ENCODE data around the gene SUV39H1. TPM values are rescaled to one million over a fixed set of nuclear protein-coding genes. Genes with fewer than 3 reads are reported as not detected.

The SUV39H1 gene
- total RNA-seq, 1 donor from 2014 or later = 2.2 TPM

DNA sequence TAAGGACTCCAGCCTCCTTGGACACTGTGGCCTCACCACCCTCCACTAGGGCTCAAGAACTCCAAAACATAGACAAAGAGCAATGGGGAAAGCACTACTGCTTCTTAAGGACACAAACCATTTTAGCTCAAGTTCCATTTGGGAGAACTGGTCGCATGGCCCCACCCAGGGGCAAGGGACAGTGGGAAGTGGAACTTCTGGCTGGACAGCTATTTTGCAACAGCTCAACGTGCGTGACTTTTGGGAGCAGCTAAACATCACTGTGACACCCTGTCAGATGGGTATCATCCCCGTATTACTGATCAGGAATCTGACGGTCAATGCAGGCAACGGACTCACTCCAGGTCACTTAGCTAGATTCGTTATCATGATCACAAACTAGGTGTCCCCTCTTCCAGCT lies 56.0 kb downstream of the SUV39H1 start:
- H3K4me3 ChIP-seq = no peak overlapping the region
- H3K27me3 ChIP-seq = no peaks in the 10 kb centered on the region
- intact Hi-C loops (cut with DNase I) = no loop called here
- H3K27ac ChIP-seq = no peak overlapping the region
- H3K4me1 ChIP-seq = no peaks in the 10 kb centered on the region
- TF ChIP-seq, protein P1, sequence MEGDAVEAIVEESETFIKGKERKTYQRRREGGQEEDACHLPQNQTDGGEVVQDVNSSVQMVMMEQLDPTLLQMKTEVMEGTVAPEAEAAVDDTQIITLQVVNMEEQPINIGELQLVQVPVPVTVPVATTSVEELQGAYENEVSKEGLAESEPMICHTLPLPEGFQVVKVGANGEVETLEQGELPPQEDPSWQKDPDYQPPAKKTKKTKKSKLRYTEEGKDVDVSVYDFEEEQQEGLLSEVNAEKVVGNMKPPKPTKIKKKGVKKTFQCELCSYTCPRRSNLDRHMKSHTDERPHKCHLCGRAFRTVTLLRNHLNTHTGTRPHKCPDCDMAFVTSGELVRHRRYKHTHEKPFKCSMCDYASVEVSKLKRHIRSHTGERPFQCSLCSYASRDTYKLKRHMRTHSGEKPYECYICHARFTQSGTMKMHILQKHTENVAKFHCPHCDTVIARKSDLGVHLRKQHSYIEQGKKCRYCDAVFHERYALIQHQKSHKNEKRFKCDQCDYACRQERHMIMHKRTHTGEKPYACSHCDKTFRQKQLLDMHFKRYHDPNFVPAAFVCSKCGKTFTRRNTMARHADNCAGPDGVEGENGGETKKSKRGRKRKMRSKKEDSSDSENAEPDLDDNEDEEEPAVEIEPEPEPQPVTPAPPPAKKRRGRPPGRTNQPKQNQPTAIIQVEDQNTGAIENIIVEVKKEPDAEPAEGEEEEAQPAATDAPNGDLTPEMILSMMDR (IDR thresholded peaks at IDR 0.05) = no peak
- TF ChIP-seq POLR2A (IDR thresholded peaks at IDR 0.05) (no peak), POLR2AphosphoS5 (IDR thresholded peaks at IDR 0.05; ENCODE audit: insufficient read depth in 1 of 2, low read depth in 1 of 2) (no peak)
- DNase-seq (ENCODE audit: extremely low spot score in 2 of 2) = no peak
- H3K9me3 ChIP-seq = no peaks in the 10 kb centered on the region
- no peaks in the 10 kb centered on the region for H3K36me3 ChIP-seq

DNA sequence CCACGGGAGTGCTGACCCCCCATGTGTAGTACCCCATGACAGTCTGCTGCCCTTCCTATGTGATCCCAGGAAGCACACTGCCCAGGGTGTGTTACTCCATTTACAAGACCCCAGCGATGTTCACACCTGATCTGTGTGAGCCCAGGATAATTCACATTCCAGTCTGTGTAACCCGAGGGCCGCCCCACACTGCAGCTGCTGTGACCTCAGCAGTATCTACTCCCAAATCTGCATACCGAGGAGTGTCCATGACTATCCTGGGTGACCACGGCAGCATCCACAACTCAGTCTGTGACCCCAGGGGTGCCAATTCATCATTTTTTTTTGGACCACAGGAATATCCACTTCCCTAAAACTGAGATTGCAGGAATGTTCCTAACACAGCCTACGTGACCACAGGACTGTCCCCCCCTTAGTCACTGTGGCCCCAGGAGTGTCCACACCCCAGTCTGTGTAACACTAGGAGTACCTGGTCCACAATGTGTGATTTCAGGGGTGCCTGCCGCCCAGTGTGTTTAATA lies 57.2 kb downstream of the SUV39H1 start:
- no peaks in the 10 kb centered on the region for H3K9me3 ChIP-seq

DNA sequence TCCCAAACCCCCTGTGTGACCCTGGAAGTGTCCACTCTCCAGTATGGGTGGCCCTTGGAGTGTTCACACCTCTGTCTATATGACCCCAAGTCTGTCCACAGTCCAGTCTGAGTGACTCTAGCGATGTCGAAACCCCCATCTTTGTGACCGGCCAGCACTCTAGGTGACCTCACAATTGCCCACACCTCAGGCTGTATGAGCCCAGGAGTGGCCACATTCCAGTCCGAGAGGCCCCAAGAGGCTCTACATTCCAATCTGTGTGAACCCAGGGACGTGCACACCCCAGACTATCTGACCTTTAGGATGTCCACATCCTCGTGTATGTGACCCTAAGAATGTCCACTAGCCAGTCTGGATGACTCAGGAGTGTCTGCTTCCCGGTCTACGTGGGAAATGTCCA lies 57.7 kb downstream of the SUV39H1 start:
- Histone ChIP-seq H3K27me3 (no peaks in the 10 kb centered on the region), H3K9me3 (no peaks in the 10 kb centered on the region), H3K4me1 (no peaks in the 10 kb centered on the region), H3K36me3 (no peaks in the 10 kb centered on the region), H3K4me3 (no peak overlapping the region), H3K27ac (no peak overlapping the region)
- DNase-seq (ENCODE audit: extremely low spot score in 2 of 2) = no peak
- TF ChIP-seq POLR2AphosphoS5 (IDR thresholded peaks at IDR 0.05; ENCODE audit: insufficient read depth in 1 of 2, low read depth in 1 of 2) (no peak), POLR2A (IDR thresholded peaks at IDR 0.05) (no peak)
- TF ChIP-seq, protein P1 (IDR thresholded peaks at IDR 0.05) = no peak
- intact Hi-C loops (cut with DNase I) = no loop called here

More for the DNA sequence above, 57.2 kb downstream of the SUV39H1 start:
- H3K36me3 ChIP-seq = no peaks in the 10 kb centered on the region
- TF ChIP-seq, protein P1 (IDR thresholded peaks at IDR 0.05) = no peak
- no peak for TF ChIP-seq POLR2AphosphoS5 (IDR thresholded peaks at IDR 0.05; ENCODE audit: insufficient read depth in 1 of 2, low read depth in 1 of 2)
- TF ChIP-seq POLR2A (IDR thresholded peaks at IDR 0.05) = no peak
- H3K4me1 ChIP-seq = no peaks in the 10 kb centered on the region
- H3K27ac ChIP-seq = no peak overlapping the region
- intact Hi-C loops (cut with DNase I) = no loop called here
- no peaks in the 10 kb centered on the region for H3K27me3 ChIP-seq
- DNase-seq (ENCODE audit: extremely low spot score in 2 of 2) = no peak
- no peak overlapping the region for H3K4me3 ChIP-seq

Small RNAs within 50 kb of the gene (small RNA-seq; reads per million reads assigned to genes)
- gene RNU6-1056P = not detected

Other genes starting within 250 kb of the SUV39H1 start
- 15.5 TPM for gene SLC38A5, start 226.5 kb upstream of the SUV39H1 start, total RNA-seq
- 31.7 TPM for gene FTSJ1, start 220.5 kb upstream of the SUV39H1 start, total RNA-seq
- gene PORCN, start 187.7 kb upstream of the SUV39H1 start, total RNA-seq = 15.7 TPM
- 55.2 TPM for gene EBP, start 174.9 kb upstream of the SUV39H1 start, total RNA-seq
- 13.8 TPM for gene TBC1D25, start 157.0 kb upstream of the SUV39H1 start, total RNA-seq
- gene RBM3, start 122.2 kb upstream of the SUV39H1 start, total RNA-seq = 148 TPM
- 111 TPM for gene WDR13, start 99.2 kb upstream of the SUV39H1 start, total RNA-seq
- 4.4 TPM for gene WAS, start 12.9 kb upstream of the SUV39H1 start, total RNA-seq
- gene GLOD5, start 65.0 kb downstream of the SUV39H1 start, total RNA-seq = not detected
- gene GATA1, start 89.9 kb downstream of the SUV39H1 start, total RNA-seq = 1.2 TPM
- gene HDAC6, start 105.3 kb downstream of the SUV39H1 start, total RNA-seq = 67.8 TPM
- gene ERAS, start 129.8 kb downstream of the SUV39H1 start, total RNA-seq = not detected
- gene PCSK1N, start 138.9 kb downstream of the SUV39H1 start, total RNA-seq = 15.0 TPM
- gene TIMM17B, start 201.0 kb downstream of the SUV39H1 start, total RNA-seq = 43.5 TPM
- 67.5 TPM for gene PQBP1, start 201.2 kb downstream of the SUV39H1 start, total RNA-seq
- gene SLC35A2, start 214.9 kb downstream of the SUV39H1 start, total RNA-seq = 7.1 TPM
- 11.5 TPM for gene PIM2, start 222.3 kb downstream of the SUV39H1 start, total RNA-seq